GM18508 (cell line): ENCODE measurements around the gene HOXD1.

Source experiments
- ATAC-seq: cut with Tn5 transposase; IDR thresholded peaks from one replicate; pipeline ENCODE4 v1.9.1; 2021; ENCODE audit warnings: moderate number of reproducible peaks; ENCODE audit not compliant: insufficient read depth, unreplicated experiment

Gene HOXD1

GRCh38 chr2:176234156-176234555, 45.7 kb downstream of the HOXD1 start:
- ATAC-seq, result no peak

- ATAC-seq, result no peak
Observed at GRCh38 chr2:176234940-176235339, 46.5 kb downstream of the HOXD1 start.

GRCh38 chr2:176237456-176237855, 49.0 kb downstream of the HOXD1 start:
- ATAC-seq, result no peak

GRCh38 chr2:176239031-176239430, 50.6 kb downstream of the HOXD1 start:
- no peak for ATAC-seq

GRCh38 chr2:176240301-176240700, 51.8 kb downstream of the HOXD1 start:
- ATAC-seq, result no peak
